NCI-H1436 (cell line): ENCODE measurements around the gene TTLL9.
"Not testable (repeated sequence)": the region's sequence is repeated elsewhere in the genome, so short reads cannot be mapped to it uniquely, and the experiment has no call there.

Experiments used
- DNase-seq: peaks from one replicate; lab custom pipeline; 2025; lab: John Stamatoyannopoulos, UW

Gene TTLL9

GRCh38 chr20:31869942-31870725, at the start of gene TTLL9, which contains the start of gene DUSP15:
Gene TTLL9, plus strand, starts transcription at chr20:31870634. Its CDS starts 493 bp downstream, at chr20:31871127.
Gene DUSP15, minus strand, starts transcription at chr20:31870527. Its CDS starts 190 bp downstream, at chr20:31870337.
- no peak for DNase-seq

- DNase-seq = no peak
Observed at GRCh38 chr20:31821427-31821826, 49.0 kb upstream of the TTLL9 start.

GRCh38 chr20:31822421-31823330, 47.8 kb upstream of the TTLL9 start:
- peak; percentile 54 for DNase-seq

GRCh38 chr20:31823360-31824124, 46.9 kb upstream of the TTLL9 start:
- no peak for DNase-seq

- no peak for DNase-seq
Observed at GRCh38 chr20:31824125-31824485, 46.3 kb upstream of the TTLL9 start.

- no peak for DNase-seq
Observed at GRCh38 chr20:31824554-31825313, 45.7 kb upstream of the TTLL9 start.

- no peak for DNase-seq
Observed at GRCh38 chr20:31826074-31826473, 44.4 kb upstream of the TTLL9 start.

GRCh38 chr20:31827059-31827458, 43.4 kb upstream of the TTLL9 start:
- no peak for DNase-seq

GRCh38 chr20:31828016-31828415, 42.4 kb upstream of the TTLL9 start:
- not testable (repeated sequence) for DNase-seq

- no peak for DNase-seq
Observed at GRCh38 chr20:31829731-31830130, 40.7 kb upstream of the TTLL9 start.

GRCh38 chr20:31830406-31830981, 39.9 kb upstream of the TTLL9 start:
- no peak for DNase-seq

GRCh38 chr20:31831211-31831610, 39.2 kb upstream of the TTLL9 start:
- DNase-seq = no peak

- DNase-seq = no peak
Observed at GRCh38 chr20:31831771-31832306, 38.6 kb upstream of the TTLL9 start.

- DNase-seq = peak; percentile 5
Observed at GRCh38 chr20:31833130-31833930, 37.1 kb upstream of the TTLL9 start.

GRCh38 chr20:31833931-31834521, 36.4 kb upstream of the TTLL9 start:
- DNase-seq = no peak

- no peak for DNase-seq
Observed at GRCh38 chr20:31835554-31835953, 34.9 kb upstream of the TTLL9 start.

- no peak for DNase-seq
Observed at GRCh38 chr20:31835977-31836852, 34.2 kb upstream of the TTLL9 start.

GRCh38 chr20:31836853-31837608, 33.4 kb upstream of the TTLL9 start:
- DNase-seq = no peak
